HepG2 (cell line): ENCODE data around the gene SLC2A6. TPM values are rescaled to one million over a fixed set of nuclear protein-coding genes. Genes with fewer than 3 reads are reported as not detected.
A peak's percentile ranks its signal among the peaks of the same experiment; 100 is the strongest.

Experiments used
- ETV6 ChIP-seq: sonication (generic); formaldehyde crosslinking; conservative IDR thresholded peaks from 2 replicates; pipeline ENCODE4 v1.4.0; 2020; ENCODE audit warnings: missing genetic modification reagents
- KLF15 ChIP-seq: sonication (generic); formaldehyde crosslinking; IDR thresholded peaks from 2 replicates; pipeline ENCODE4 v1.8.1; 2023; ENCODE audit warnings: borderline replicate concordance, mild to moderate bottlenecking, inconsistent platforms, missing genetic modification reagents, mixed read lengths
- MAX ChIP-seq: IDR thresholded peaks from 2 replicates; pipeline ENCODE4 v1.6.1; 2012; ENCODE audit warnings: inconsistent platforms
- NFRKB ChIP-seq: fragments of 450-650 bp; IDR thresholded peaks from 2 replicates; pipeline ENCODE4 v1.6.1; 2017
- RARG ChIP-seq: sonication (generic); formaldehyde crosslinking; IDR thresholded peaks from 2 replicates; pipeline ENCODE4 v1.4.0; 2020; ENCODE audit warnings: low read depth, mild to moderate bottlenecking, missing genetic modification reagents
- RBAK ChIP-seq: sonication (generic); formaldehyde crosslinking; IDR thresholded peaks from 2 replicates; pipeline ENCODE4 v1.5.1; 2020; ENCODE audit warnings: mild to moderate bottlenecking, missing genetic modification reagents
- XBP1 ChIP-seq: sonication (generic); formaldehyde crosslinking; IDR thresholded peaks from 2 replicates; pipeline ENCODE4 v1.5.0; 2020; ENCODE audit warnings: missing genetic modification reagents
- ZMAT5 ChIP-seq: sonication (generic); formaldehyde crosslinking; IDR thresholded peaks from 2 replicates; pipeline ENCODE4 v1.5.0; 2020; ENCODE audit warnings: mild to moderate bottlenecking, low read depth, missing genetic modification reagents, borderline replicate concordance
- ZNF251 ChIP-seq: sonication (generic); formaldehyde crosslinking; IDR thresholded peaks from 2 replicates; pipeline ENCODE4 v1.9.0; 2021; ENCODE audit warnings: mild to moderate bottlenecking, missing genetic modification reagents
- ZNF318 ChIP-seq: sonication (generic); formaldehyde crosslinking; IDR thresholded peaks from 2 replicates; pipeline ENCODE4 v1.4.0; 2020; ENCODE audit warnings: mild to moderate bottlenecking, missing genetic modification reagents
- ZNF432 ChIP-seq: sonication (generic); formaldehyde crosslinking; IDR thresholded peaks from 2 replicates; pipeline ENCODE4 v1.5.0; 2020; ENCODE audit warnings: missing genetic modification reagents, mild to moderate bottlenecking, borderline replicate concordance
- ZNF589 ChIP-seq: sonication (generic); formaldehyde crosslinking; conservative IDR thresholded peaks from 2 replicates; pipeline ENCODE4 v1.8.0; 2022; ENCODE audit warnings: mild to moderate bottlenecking, moderate library complexity, missing genetic modification reagents
- ZNF646 ChIP-seq: sonication (generic); formaldehyde crosslinking; IDR thresholded peaks from 2 replicates; pipeline ENCODE4 v1.9.0; 2021; ENCODE audit warnings: mild to moderate bottlenecking, missing genetic modification reagents
- ZNF766 ChIP-seq: sonication (generic); formaldehyde crosslinking; IDR thresholded peaks from 2 replicates; pipeline ENCODE4 v1.5.0; 2020; ENCODE audit warnings: missing genetic modification reagents, borderline replicate concordance
- polyA plus RNA-seq, 8 experiments: library from polyadenylated mRNA; depleted of rRNA in 3 of 8; stranded (reverse) in 7 of 8; unstranded in 1 of 8; fragments of >200 nt; fragmentation: Illumina TruSeq in 4 of 8; extraction: Trizol in 4 of 8; gene quantifications; 2 replicates each; pipeline versions ENCODE4 v1.2.1 to v1.2.3, GENCODE V29; 2011 to 2016; ENCODE audit warnings: low read depth in 4 of 8, missing spikeins in 1 of 8, mixed read lengths in 1 of 8; ENCODE audit not compliant: insufficient read depth in 1 of 8
- total RNA-seq, 5 experiments: library from RNA; depleted of rRNA; stranded (reverse); fragments of >200 nt; fragmentation: Illumina TruSeq; extraction: Trizol; gene quantifications; 2 replicates each; pipeline ENCODE4 v1.2.3, GENCODE V29; 2016; ENCODE audit warnings: low read depth in 1 of 5

Gene SLC2A6
- total and polyA plus RNA-seq, 2 of the 13 experiments (the other 11 are each of a cell fraction or from before 2014, with no cell fraction given), result 4.1 to 15.0 TPM

- TF ChIP-seq ZNF432 (no peak), KLF15 (CRISPR knock-in tag) (no peak), ETV6 (CRISPR knock-in tag) (no peak), RBAK (no peak), ZNF589 (CRISPR knock-in tag) (0 out of 2 replicates have a peak, but pooled peaks have one; percentile 27), XBP1 (CRISPR knock-in tag) (no peak), RARG (no peak), ZNF318 (CRISPR knock-in tag) (no peak), MAX (peak; percentile 80), ZNF766 (CRISPR knock-in tag) (no peak), ZNF251 (no peak), ZMAT5 (CRISPR knock-in tag) (no peak), NFRKB (no peak), ZNF646 (CRISPR knock-in tag) (no peak)
Observed at GRCh38 chr9:133478851-133479711, at the start of gene SLC2A6 (continued).
